Endothelial cell of umbilical vein (primary cell): ENCODE measurements around the gene AMY2B. TPM values are rescaled to one million over a fixed set of nuclear protein-coding genes. Genes with fewer than 3 reads are reported as not detected.

Source experiments
- BruUV-seq: library from RNA; stranded (reverse); fragments of 400-500 nt; replicated peaks from 2 replicates; lab custom pipeline; 2021; lab: Mats Ljungman, UMichigan
- CTCF ChIA-PET: fragments of 300-600, 350-600 bp; sonication (Branson Sonifier 250); formaldehyde crosslinking; loops from one replicate; lab custom pipeline; 2021; ENCODE audit warnings: antibody characterized with exemption, inconsistent platforms; lab: Charles Lee
- POLR2A ChIA-PET: fragments of 300-600, 350-600 bp; sonication (Branson Sonifier 250); formaldehyde crosslinking; loops from one replicate; lab custom pipeline; 2021; ENCODE audit warnings: antibody characterized with exemption, inconsistent platforms; lab: Charles Lee
- DNase-seq: peaks from one replicate; pipeline ENCODE4 v3.0.0-alpha.2; 2011; ENCODE audit warnings: low read depth, low spot score
- FAIRE-seq: peaks from 2 replicates; lab custom pipeline; 2011; peaks lifted over from hg19 to GRCh38; lab: Jason Lieb, UNC
- H2AFZ ChIP-seq: 2 replicates; pipeline ENCODE4 v1.6.0; 2012; ENCODE audit warnings: low read depth, low read length, control low read depth, inconsistent platforms
- H3K27ac ChIP-seq: 2 replicates; pipeline ENCODE4 v1.5.1; 2011; ENCODE audit warnings: low read depth, mild to moderate bottlenecking, control low read depth, low read length, moderate library complexity; ENCODE audit not compliant: insufficient read depth
- H3K27me3 ChIP-seq, 2 experiments: 2 replicates each; pipeline versions ENCODE4 v1.6.0 to v1.6.1; 2011; ENCODE audit warnings: low read length in 2 of 2, mixed read lengths in 1 of 2; ENCODE audit not compliant: control insufficient read depth in 2 of 2, insufficient read depth in 2 of 2
- H3K36me3 ChIP-seq, 2 experiments: 2 replicates in 1 of 2; 3 replicates in 1 of 2; pipeline ENCODE4 v1.5.1; 2011; ENCODE audit warnings: low read length in 2 of 2, mild to moderate bottlenecking in 1 of 2, moderate library complexity in 1 of 2; ENCODE audit not compliant: control insufficient read depth in 2 of 2, insufficient read depth in 2 of 2; ENCODE audit errors: extremely low read depth in 1 of 2
- H3K4me1 ChIP-seq: 3 replicates; pipeline ENCODE4 v1.5.1; 2011; ENCODE audit warnings: mild to moderate bottlenecking, low read length; ENCODE audit not compliant: control insufficient read depth, insufficient read depth; ENCODE audit errors: extremely low read depth
- H3K4me2 ChIP-seq: 2 replicates; pipeline ENCODE4 v1.6.1; 2011; ENCODE audit warnings: low read length, control low read depth, mixed read lengths; ENCODE audit not compliant: insufficient read depth
- H3K4me3 ChIP-seq, 3 experiments: fragments of 200-600 bp in 1 of 3; sonication (generic), shearing (Covaris generic) in 1 of 3; replicated peaks in 1 of 3; 2 replicates each; pipeline ENCODE4 v1.5.1; 2011 to 2016; ENCODE audit warnings: control low read depth in 3 of 3, low read length in 3 of 3, mild to moderate bottlenecking in 2 of 3, inconsistent platforms in 1 of 3, low read depth in 1 of 3, moderate library complexity in 1 of 3; ENCODE audit not compliant: insufficient read depth in 1 of 3
- H3K79me2 ChIP-seq: 2 replicates; pipeline ENCODE4 v1.6.0; 2012; ENCODE audit warnings: low read length, inconsistent platforms; ENCODE audit not compliant: control insufficient read depth, insufficient read depth
- H3K9ac ChIP-seq: replicated peaks from 2 replicates; pipeline ENCODE3; 2011; ENCODE audit warnings: low read length, control low read depth; ENCODE audit not compliant: insufficient read depth; ENCODE audit errors: extremely low read depth
- H3K9me1 ChIP-seq: replicated peaks from 3 replicates; pipeline ENCODE4 v1.6.0; 2011; ENCODE audit warnings: mild to moderate bottlenecking, low read length; ENCODE audit not compliant: control insufficient read depth, insufficient read depth; ENCODE audit errors: extremely low read depth
- H3K9me3 ChIP-seq: replicated peaks from 2 replicates; pipeline ENCODE4 v1.5.1; 2012; ENCODE audit warnings: low read length, inconsistent platforms; ENCODE audit not compliant: control insufficient read depth, insufficient read depth
- H4K20me1 ChIP-seq: replicated peaks from 2 replicates; pipeline ENCODE3; 2011; ENCODE audit warnings: mild to moderate bottlenecking, low read length; ENCODE audit not compliant: control insufficient read depth, insufficient read depth; ENCODE audit errors: extremely low read depth
- CTCF ChIP-seq, 2 donors: IDR thresholded peaks; 1 replicate in 1 of 2; 2 replicates in 1 of 2; pipeline ENCODE4 v1.5.1; 2011; ENCODE audit warnings: low read length in 2 of 2, mild to moderate bottlenecking in 2 of 2, moderate library complexity in 2 of 2, control low read depth in 1 of 2, inconsistent platforms in 1 of 2, low read depth in 1 of 2; ENCODE audit not compliant: insufficient read depth in 1 of 2; ENCODE audit errors: extremely low read depth in 1 of 2
- EZH2 ChIP-seq: IDR thresholded peaks from 2 replicates; pipeline ENCODE4 v1.6.1; 2012; ENCODE audit warnings: borderline replicate concordance, low read depth, mild to moderate bottlenecking, moderate library complexity, low read length, inconsistent platforms; ENCODE audit not compliant: severe bottlenecking
- FOS ChIP-seq: IDR thresholded peaks from 2 replicates; pipeline ENCODE4 v1.6.1; 2011; ENCODE audit warnings: mild to moderate bottlenecking, low read length, moderate library complexity, borderline replicate concordance; ENCODE audit not compliant: insufficient read depth
- GATA2 ChIP-seq: IDR thresholded peaks from 2 replicates; pipeline ENCODE4 v1.7.0; 2011; ENCODE audit warnings: low read depth, mild to moderate bottlenecking, moderate library complexity, mixed read lengths, low read length; ENCODE audit not compliant: insufficient read length, insufficient read depth
- JUN ChIP-seq: IDR thresholded peaks from 2 replicates; pipeline ENCODE4 v1.6.1; 2011; ENCODE audit warnings: borderline replicate concordance, low read depth; ENCODE audit not compliant: insufficient read length, insufficient read depth
- MAX ChIP-seq: IDR thresholded peaks from 2 replicates; pipeline ENCODE4 v1.6.1; 2011; ENCODE audit not compliant: insufficient read depth, insufficient read length
- MYC ChIP-seq: IDR thresholded peaks from one replicate; pipeline ENCODE4 v1.6.1; 2011; ENCODE audit warnings: mild to moderate bottlenecking, low read depth, low read length
- POLR2A ChIP-seq: IDR thresholded peaks from 2 replicates; pipeline ENCODE4 v1.6.1; 2012; ENCODE audit warnings: low read depth, mild to moderate bottlenecking, control low read depth, low read length
- POLR2AphosphoS5 ChIP-seq: IDR thresholded peaks from 2 replicates; pipeline ENCODE4 v1.6.1; 2012; ENCODE audit warnings: low read depth, mild to moderate bottlenecking, control low read depth, low read length, moderate library complexity; ENCODE audit not compliant: insufficient read depth
- dilution Hi-C: fragments of 300-500 bp; cut with MboI; formaldehyde crosslinking; loops from one replicate; pipeline ENCODE4 v1.15.0; 2019; ENCODE audit warnings: low sequenced_read_pairs; ENCODE audit not compliant: extremely low pct_ligation_motif_present
- intact Hi-C: fragments of 100-400 bp; cut with micrococcal nuclease; formaldehyde crosslinking; loops from one replicate; pipeline ENCODE4 v1.10.0; 2022
- polyA plus RNA-seq, 4 experiments: library from polyadenylated mRNA; depleted of rRNA in 3 of 4; stranded (reverse) in 3 of 4; unstranded in 1 of 4; fragments of >200 nt; gene quantifications; 2 replicates each; pipeline versions ENCODE4 v1.2.1 to v1.2.3, GENCODE V29; 2011 to 2012; ENCODE audit warnings: missing spikeins in 1 of 4
- total RNA-seq: library from RNA; stranded (reverse); gene quantifications from 2 replicates; pipeline ENCODE4 v1.2.3, GENCODE V29; 2021

AMY2B gene
- total and polyA plus RNA-seq, 2 donors (not counting 3 experiments of a cell fraction or from before 2014, with no cell fraction given): 1.0 to 1.2 TPM

GRCh38 chr1:103538226-103538625, 33.2 kb upstream of the AMY2B start:
- dilution Hi-C loops: no loop called here
- Histone ChIP-seq H3K27ac (no peak overlapping the region), H3K9me3 (no peaks in the 10 kb centered on the region), H4K20me1 (no peaks in the 10 kb centered on the region), H2AFZ (no peak overlapping the region), H3K36me3 (peaks cover 8 to 14% of the 10 kb centered on the region in 2 experiments), H3K4me1 (no peaks in the 10 kb centered on the region), H3K9ac (no peak overlapping the region), H3K4me2 (no peak overlapping the region), H3K9me1 (no peaks in the 10 kb centered on the region), H3K79me2 (no peaks in the 10 kb centered on the region), H3K27me3 (no peaks in the 10 kb centered on the region), H3K4me3 (no peak overlapping the region)
- POLR2A ChIA-PET: no interaction called here
- FAIRE-seq: no peak
- BruUV-seq: no TSS peak
- CTCF ChIA-PET: no interaction called here
- DNase-seq: no peak
- intact Hi-C loops: no loop called here
- no peak for TF ChIP-seq MYC
- TF ChIP-seq GATA2: no peak
- TF ChIP-seq JUN: no peak
- no peak for TF ChIP-seq MAX
- no peak for TF ChIP-seq POLR2A
- TF ChIP-seq POLR2AphosphoS5: no peak
- no peak for TF ChIP-seq EZH2
- TF ChIP-seq CTCF (IDR thresholded peaks at IDR 0.05; ENCODE audit: extremely low read depth in 1 of 2, insufficient read depth in 1 of 2, low read depth in 1 of 2, low read length in 2 of 2): no peak
- no peak for TF ChIP-seq FOS
